Measurements from ENCODE around the gene FAM107A.

The FAM107A gene

GRCh38 chr3:58577269-58577821, at the start of gene FAM107A:
FAM107A (minus strand) TSS chr3:58577391; CDS start chr3:58569860, 7,531 bp downstream.
- no peak for DNase-seq (ENCODE audit: low read depth in 1 of 2, low spot score in 1 of 2)

DNA sequence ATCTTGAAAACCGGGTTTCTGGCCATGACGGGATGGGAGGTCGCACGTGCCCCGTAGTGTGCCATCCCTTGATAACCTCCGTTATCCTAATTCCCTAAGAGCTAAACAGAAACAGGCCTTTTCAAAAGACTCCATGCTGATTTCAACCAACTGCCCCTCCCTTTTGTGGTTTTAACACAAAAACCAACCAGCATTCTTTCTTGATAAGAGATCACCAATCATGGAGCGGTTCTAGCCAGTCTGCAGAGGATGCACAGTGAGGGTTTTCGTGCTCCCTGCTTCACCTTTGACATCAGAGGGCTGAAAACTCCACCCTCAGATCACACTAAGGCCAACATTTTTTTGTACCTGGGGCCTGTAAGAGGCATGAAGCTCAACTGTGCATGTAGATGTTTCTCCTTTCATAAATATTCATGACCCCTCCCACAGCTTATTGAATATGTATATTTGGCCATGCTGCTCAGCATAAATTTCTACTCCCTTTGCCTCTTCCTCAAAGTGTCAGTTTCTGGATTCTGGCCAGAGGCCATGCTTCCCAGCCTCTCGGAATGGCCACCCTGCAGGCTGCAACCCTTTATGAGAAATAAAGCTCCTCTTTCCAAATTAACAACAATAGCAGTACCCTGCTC, 48.1 kb upstream of the FAM107A start:
- DNase-seq (ENCODE audit: low read depth in 1 of 2, low spot score in 1 of 2), result no peak

- no peak for DNase-seq (ENCODE audit: low read depth in 1 of 2, low spot score in 1 of 2)
These were observed 47.4 kb upstream of the FAM107A start for GRCh38 chr3:58624550-58624949.

DNA sequence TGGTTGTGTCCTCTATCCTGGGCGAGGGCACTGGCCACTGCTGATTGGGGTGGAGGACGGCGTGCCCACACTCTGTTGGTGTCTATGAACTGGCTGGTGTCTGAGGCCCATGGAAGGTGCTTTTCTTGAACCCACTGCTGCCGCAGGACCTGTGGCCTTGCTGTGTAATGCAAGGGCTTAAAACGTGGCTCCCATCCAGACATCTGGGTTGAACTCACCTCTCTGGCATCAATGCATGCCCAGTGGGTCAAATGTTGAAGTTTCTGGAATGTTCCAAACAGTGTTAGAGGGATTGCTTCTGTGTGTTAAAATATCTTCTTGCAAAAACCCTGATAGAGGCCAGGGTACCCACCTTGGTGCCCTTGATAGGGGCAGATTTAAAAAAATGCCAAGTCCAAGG, 46.8 kb upstream of the FAM107A start:
- no peak for DNase-seq (ENCODE audit: low read depth in 1 of 2, low spot score in 1 of 2)

DNA sequence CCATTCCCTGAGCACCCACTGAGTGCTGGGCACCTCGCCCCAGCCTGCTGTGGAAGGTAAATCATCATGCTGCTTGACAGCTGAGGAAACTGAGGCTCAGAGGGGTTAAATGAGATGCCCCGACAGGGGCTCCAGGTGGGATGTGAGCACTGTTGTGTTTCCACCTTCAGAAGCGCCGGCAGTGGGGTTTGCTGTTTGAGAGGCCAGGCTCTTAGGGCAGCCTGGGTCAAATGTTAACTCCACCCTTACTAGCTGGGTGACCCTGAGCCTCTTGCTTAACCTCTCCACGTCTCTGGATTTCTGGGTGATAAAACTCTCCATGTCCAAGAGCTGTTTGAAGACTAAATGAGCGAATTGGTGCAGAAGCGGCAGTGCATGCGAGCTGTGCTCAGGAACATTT, 46.3 kb upstream of the FAM107A start:
- DNase-seq (ENCODE audit: low read depth in 1 of 2, low spot score in 1 of 2), result no peak

DNA sequence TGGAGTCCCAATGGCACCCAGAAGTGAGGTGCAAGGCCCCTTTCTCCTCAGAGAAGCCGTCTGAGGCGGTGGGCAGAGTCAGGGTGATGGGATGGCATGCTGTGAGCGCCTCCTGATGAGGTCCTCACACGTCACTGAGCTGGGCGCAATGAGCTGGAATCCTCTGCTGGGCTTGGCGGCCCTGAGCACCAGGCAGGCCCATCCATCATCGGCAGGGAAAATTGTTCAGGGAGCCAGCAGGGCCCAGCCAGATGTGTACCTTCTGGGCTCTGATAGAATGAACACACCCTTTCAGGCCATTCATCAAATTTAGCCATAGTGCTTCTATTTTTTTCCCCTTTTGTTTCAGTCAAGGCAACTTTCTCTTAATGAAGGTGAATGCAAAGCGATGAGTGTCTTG, 45.7 kb upstream of the FAM107A start:
- DNase-seq (ENCODE audit: low read depth in 1 of 2, low spot score in 1 of 2), result no peak

DNA sequence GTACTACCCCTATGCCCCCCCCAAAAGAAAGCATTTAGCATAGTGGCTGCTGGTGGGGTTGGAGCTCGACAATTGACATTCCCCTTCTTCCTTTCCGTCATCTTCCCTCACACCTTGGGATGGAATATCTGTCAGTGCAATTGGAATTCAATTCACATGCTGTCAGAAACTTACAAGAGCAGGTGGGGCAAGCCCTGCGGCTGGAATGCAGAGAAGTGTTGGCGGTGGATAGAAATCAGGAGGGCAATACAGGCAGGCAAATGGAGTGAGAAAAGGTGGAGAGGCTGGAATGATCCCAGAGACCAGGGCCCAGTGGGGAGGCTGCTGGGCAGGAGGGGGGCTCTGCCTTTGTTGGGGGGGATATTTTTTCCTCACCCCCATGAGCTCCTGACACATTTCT, 45.2 kb upstream of the FAM107A start:
- DNase-seq (ENCODE audit: low read depth in 1 of 2, low spot score in 1 of 2), result no peak

DNA sequence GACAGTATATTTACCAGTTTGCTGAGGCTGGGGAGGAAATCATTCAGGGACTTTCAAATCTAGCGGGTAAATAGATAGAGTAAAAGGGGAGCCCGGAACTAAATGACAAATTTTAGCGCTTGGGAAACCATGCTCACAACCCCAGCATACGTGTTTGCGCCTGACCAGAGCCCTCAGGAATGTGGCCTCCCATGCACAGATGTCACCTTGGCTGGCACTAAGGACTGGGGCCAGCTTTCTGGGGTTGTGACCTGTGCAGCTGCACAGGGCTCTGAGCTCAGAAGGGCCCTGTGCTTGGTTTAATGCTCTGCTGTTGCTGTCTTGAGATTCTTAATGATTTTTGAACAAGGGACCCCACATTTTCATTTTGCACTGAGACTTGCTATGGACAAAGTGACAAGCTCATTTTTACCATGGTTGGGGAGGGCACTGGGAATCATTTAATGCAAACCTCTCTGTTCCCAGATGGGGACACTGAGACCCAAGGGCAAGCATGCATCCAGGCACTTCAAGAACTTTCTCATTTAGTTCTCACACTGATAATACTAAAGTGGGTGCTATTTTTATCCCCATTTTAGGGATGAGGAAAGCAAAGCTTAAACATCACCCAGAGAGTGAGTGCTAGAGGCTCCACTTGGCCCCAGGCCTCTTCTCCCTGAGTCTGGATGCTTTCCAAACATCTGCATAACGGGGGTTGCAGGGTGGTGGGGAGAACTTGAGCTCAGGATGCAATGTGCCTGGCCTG, 44.1 kb upstream of the FAM107A start:
- no peak for DNase-seq (ENCODE audit: low read depth in 1 of 2, low spot score in 1 of 2)

DNA sequence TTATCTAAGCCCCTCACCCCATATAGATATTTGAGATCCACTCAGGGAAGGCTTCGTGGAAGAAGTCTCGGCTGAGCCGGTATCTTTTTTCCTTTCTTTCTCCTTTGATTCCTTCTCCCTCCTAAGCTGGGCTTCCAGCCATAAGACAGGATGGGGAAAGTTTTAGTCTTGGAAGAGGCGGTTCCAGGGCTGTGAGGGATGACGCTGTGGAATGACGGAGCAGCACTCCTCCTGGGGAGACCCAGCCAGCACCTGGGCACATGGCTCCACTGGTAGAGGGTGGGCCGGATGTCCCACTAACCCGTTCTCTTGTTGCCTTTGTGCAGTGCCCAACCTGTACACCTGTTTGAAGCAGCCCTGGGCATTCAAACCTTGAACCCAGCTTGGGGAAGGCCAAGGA, 43.2 kb upstream of the FAM107A start:
- DNase-seq (ENCODE audit: low read depth in 1 of 2, low spot score in 1 of 2), result no peak

GRCh38 chr3:58617338-58617761, 40.2 kb upstream of the FAM107A start:
- no peak for DNase-seq (ENCODE audit: low read depth in 1 of 2, low spot score in 1 of 2)

DNA sequence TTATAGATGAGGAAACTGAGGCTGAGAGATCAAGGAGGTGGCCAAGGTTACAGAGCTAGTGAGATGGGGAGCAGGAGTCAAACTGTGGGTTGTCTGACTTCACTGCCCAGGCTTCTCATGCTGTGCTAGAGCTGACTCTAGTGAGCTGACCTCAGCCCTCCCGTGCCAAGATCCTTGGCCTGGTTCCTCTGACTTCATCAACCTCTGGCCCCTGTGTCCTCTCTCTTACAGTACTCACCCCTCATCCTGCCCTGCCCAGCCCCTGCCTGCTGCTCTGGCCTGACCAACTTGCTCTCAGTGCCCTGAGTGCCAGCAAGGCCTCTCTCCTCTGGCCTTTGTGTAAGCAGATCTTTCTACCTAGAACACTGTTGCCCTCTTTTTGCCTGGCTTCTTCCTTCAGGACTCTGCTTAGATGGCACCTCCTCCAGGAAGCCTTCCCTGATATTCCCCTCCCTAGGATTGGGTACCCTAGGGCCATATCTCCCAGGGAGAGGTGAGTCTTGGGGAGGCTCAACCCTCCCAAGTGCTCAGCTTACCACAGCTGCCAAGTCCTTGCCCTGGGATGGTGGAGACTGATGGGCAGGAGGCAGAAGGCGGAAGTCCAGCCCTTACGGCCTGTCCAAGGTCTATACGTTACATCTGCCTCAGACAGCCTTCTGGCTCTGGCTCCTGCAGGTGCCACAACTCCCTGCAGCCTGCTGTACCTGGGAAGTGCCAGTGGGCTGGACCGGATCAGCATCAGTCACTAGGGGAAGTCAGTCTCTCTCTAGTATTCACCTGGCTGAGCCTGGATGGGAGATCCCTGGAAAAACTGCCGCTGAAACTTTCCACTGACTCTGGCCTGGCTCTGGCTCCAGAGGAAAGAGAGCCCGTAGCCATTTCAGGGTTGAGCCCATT, 36.3 kb upstream of the FAM107A start:
- DNase-seq (ENCODE audit: low read depth in 1 of 2, low spot score in 1 of 2), result no peak

DNA sequence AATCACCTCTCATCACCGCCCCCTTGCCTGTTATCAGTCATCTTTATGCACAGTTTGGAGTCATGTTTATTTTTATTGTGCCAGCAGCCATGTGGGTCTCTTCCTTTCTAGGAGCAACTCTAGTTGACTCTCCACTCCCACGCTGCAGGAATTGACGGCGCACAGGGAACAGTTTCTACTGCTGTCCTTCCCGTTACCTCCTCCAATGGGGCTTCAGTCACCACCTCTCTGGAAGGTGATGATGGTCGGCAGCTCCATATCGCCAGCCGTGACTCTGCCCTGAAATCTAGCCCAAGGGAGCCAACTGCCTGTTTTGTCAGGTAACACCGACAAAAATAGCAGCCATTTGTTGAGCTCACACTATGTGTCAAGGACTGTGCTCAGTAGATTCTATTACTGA, 35.6 kb upstream of the FAM107A start:
- no peak for DNase-seq (ENCODE audit: low read depth in 1 of 2, low spot score in 1 of 2)

DNA sequence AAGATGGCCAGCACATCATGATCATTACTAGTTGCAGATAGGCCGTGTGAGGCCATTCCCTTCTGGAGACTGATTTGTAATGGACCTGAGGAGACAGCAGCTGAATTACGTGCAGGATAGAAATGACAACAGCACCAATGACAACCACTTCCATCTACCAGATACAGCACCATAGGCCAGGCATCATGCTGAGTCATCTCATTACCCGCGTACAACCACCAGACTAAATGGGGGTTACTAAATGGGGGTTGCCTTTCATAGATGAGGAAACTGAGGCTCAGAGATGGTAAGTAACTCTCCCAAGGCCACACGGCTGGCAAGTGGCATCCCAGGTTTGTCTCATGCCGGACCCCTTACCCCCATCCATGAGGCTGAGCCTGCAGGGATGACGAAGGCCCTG, 32.8 kb upstream of the FAM107A start:
- no peak for DNase-seq (ENCODE audit: low read depth in 1 of 2, low spot score in 1 of 2)

- no peak for DNase-seq (ENCODE audit: low read depth in 1 of 2, low spot score in 1 of 2)
These were observed 31.5 kb upstream of the FAM107A start for GRCh38 chr3:58608648-58609047.

DNA sequence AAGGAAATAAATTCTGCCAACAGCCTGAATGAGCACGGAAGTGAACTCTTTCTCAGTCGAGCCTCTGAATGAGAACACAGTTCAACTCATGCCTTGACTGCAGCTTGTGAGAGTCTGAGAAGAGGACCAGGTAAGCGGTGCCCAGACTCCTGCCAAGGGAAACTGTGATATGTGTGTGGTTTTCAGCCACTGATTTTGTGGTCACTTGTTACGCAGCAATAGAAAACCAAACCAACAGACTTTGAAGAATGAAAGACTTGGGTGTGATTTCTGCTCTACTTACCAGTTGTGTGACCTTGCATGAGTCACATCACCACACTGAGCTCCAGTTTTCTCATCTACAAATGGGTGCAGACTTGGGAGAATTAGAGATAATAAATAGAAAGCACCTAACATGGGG, 30.6 kb upstream of the FAM107A start:
- no peak for DNase-seq (ENCODE audit: low read depth in 1 of 2, low spot score in 1 of 2)

DNA sequence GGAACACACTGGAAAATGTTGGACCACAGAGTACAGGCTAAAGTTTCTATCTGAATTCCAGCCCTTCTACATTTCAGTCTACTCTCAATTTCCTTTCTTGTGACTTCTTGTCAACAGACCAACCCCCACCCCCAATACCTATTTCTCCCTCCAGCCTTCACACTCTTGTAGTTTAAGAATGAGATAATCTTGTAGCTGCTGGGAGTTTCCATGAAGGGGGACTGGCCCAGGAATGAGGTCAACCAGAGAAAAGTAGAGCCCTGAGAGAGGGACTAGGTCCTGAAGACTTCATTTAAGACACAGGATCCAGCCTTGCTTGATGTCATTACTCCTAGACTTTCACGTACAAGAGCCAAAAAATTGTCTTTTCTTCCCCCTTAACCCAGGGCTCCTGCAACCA, 29.5 kb upstream of the FAM107A start:
- DNase-seq (ENCODE audit: low read depth in 1 of 2, low spot score in 1 of 2), result no peak

GRCh38 chr3:58604031-58604430, 26.8 kb upstream of the FAM107A start:
- no peak for DNase-seq (ENCODE audit: low read depth in 1 of 2, low spot score in 1 of 2)

GRCh38 chr3:58603606-58604005, 26.4 kb upstream of the FAM107A start:
- no peak for DNase-seq (ENCODE audit: low read depth in 1 of 2, low spot score in 1 of 2)

DNA sequence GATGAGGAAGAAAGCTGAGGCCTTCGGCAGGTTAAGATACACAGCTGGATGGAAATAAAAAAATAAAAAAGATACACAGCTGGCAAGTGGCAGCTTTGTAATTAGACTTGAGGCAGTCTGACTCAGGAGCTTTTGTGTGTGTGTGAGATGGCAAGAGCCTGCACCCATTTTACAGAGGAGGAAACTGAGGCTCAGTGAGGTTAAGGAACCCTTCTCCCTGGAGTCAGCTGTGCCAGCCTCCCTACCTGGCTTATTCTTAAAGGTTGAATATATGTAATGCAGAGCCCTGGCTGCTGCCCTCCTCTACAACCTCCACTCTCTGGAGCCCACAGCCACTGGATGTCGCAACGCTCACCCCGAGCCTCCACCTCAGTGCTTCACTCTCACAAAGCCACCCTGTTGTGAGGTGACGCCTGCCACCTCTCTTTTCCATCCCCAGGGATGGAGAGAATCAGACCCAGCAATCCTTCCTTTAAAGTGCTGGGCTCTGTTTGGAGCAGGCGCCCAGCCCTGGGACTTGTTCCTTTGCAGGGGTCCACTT, 20.6 kb upstream of the FAM107A start:
- no peak for DNase-seq (ENCODE audit: low read depth in 1 of 2, low spot score in 1 of 2)

DNA sequence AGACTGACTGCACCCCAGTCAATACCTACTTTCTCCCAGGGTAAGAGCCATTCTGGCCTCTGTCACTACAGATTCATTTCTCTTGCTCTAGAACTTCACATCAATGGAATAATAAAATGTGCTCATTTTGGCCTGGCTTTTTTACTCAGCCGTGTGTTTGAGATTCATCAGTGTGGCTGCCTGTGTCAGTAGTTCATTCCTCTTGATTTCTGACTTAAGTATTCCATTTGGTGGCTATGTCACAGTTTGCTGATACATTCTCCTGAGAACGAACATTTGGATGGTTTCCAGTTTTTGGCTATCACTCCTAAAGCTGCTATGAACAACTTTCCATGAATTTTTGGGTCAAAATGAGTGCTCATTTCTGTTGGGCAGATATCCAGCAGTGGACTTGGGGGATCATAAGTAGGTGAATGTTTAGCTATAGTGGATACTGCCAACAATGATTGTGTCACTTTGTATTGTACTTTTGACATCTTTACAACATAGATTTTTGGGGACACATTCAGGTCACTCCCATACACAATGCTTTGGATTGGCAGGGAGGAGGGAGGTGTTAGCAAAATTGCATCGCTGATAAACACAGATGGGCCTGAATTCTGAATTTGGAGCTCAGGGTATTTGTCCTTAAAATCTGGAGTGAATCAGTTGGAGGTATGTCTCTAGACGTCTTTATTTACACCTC, 19.8 kb upstream of the FAM107A start:
- DNase-seq (ENCODE audit: low read depth in 1 of 2, low spot score in 1 of 2), result no peak

GRCh38 chr3:58594117-58594516, 16.9 kb upstream of the FAM107A start:
- no peak for DNase-seq (ENCODE audit: low read depth in 1 of 2, low spot score in 1 of 2)
